Jurkat, Clone E6-1 (cell line): ENCODE results near the gene LGI2.

Source experiments
- DNase-seq: peaks from one replicate; pipeline ENCODE4 v3.0.0-alpha.2; 2011; ENCODE audit warnings: low read depth, low spot score
- H3K4me3 ChIP-seq: 2 replicates; pipeline ENCODE4 v1.5.1; 2011; ENCODE audit warnings: mild to moderate bottlenecking, low read length, control low read depth, moderate library complexity

LGI2 gene

GRCh38 chr4:25002681-25003080 lies 28.1 kb downstream of the LGI2 start:
- DNase-seq = no peak
- H3K4me3 ChIP-seq = no peak overlapping the region

- H3K4me3 ChIP-seq = no peak overlapping the region
- DNase-seq = no peak
These were observed 29.2 kb downstream of the LGI2 start for GRCh38 chr4:25001509-25001908.

- DNase-seq = no peak
- H3K4me3 ChIP-seq = no peak overlapping the region
These were observed 30.1 kb downstream of the LGI2 start for GRCh38 chr4:25000639-25001038.

- no peak overlapping the region for H3K4me3 ChIP-seq
- no peak for DNase-seq
These were observed 31.2 kb downstream of the LGI2 start for GRCh38 chr4:24999392-25000089.

GRCh38 chr4:24995346-24995919 lies 35.3 kb downstream of the LGI2 start:
- H3K4me3 ChIP-seq = no peak overlapping the region
- DNase-seq = no peak

GRCh38 chr4:24993551-24994080 lies 37.1 kb downstream of the LGI2 start:
- H3K4me3 ChIP-seq = no peak overlapping the region

GRCh38 chr4:24992968-24993367 lies 37.8 kb downstream of the LGI2 start:
- DNase-seq = no peak

More at GRCh38 chr4:24993551-24994080, 37.1 kb downstream of the LGI2 start:
- no peak for DNase-seq

GRCh38 chr4:24991015-24991414 lies 39.7 kb downstream of the LGI2 start:
- H3K4me3 ChIP-seq = no peak overlapping the region
- DNase-seq = no peak

More at GRCh38 chr4:24992968-24993367, 37.8 kb downstream of the LGI2 start:
- no peak overlapping the region for H3K4me3 ChIP-seq

- DNase-seq = no peak
- H3K4me3 ChIP-seq = no peak overlapping the region
These were observed 41.4 kb downstream of the LGI2 start for GRCh38 chr4:24989327-24989726.

GRCh38 chr4:24988776-24989175 lies 42.0 kb downstream of the LGI2 start:
- no peak overlapping the region for H3K4me3 ChIP-seq

GRCh38 chr4:24984602-24985532 lies 45.9 kb downstream of the LGI2 start:
- DNase-seq = no peak
- no peak overlapping the region for H3K4me3 ChIP-seq

More at GRCh38 chr4:24988776-24989175, 42.0 kb downstream of the LGI2 start:
- DNase-seq = no peak

GRCh38 chr4:24980740-24981139 lies 50.0 kb downstream of the LGI2 start:
- no peak for DNase-seq
- no peak overlapping the region for H3K4me3 ChIP-seq

GRCh38 chr4:24980064-24980690 lies 50.6 kb downstream of the LGI2 start:
- DNase-seq = peak; percentile 68
- H3K4me3 ChIP-seq = no peak overlapping the region

- no peak for DNase-seq
These were observed 51.2 kb downstream of the LGI2 start for GRCh38 chr4:24979554-24979953.

GRCh38 chr4:24978291-24979075 lies 52.3 kb downstream of the LGI2 start:
- no peak overlapping the region for H3K4me3 ChIP-seq
- no peak for DNase-seq

More at GRCh38 chr4:24979554-24979953, 51.2 kb downstream of the LGI2 start:
- H3K4me3 ChIP-seq = no peak overlapping the region

- no peak overlapping the region for H3K4me3 ChIP-seq
- no peak for DNase-seq
These were observed 55.2 kb downstream of the LGI2 start for GRCh38 chr4:24975510-24975909.

GRCh38 chr4:24973747-24974601 lies 56.8 kb downstream of the LGI2 start:
- DNase-seq = no peak

GRCh38 chr4:24973404-24973746 lies 57.4 kb downstream of the LGI2 start:
- no peak for DNase-seq
- H3K4me3 ChIP-seq = no peak overlapping the region

More at GRCh38 chr4:24973747-24974601, 56.8 kb downstream of the LGI2 start:
- H3K4me3 ChIP-seq = no peak overlapping the region
